ENCODE measurements around the gene FER. TPM values are rescaled to one million over a fixed set of nuclear protein-coding genes. Genes with fewer than 3 reads are reported as not detected.

Gene FER
- total RNA-seq, 2 experiments from 2014 or later: 9.4 to 10.0 TPM

DNA sequence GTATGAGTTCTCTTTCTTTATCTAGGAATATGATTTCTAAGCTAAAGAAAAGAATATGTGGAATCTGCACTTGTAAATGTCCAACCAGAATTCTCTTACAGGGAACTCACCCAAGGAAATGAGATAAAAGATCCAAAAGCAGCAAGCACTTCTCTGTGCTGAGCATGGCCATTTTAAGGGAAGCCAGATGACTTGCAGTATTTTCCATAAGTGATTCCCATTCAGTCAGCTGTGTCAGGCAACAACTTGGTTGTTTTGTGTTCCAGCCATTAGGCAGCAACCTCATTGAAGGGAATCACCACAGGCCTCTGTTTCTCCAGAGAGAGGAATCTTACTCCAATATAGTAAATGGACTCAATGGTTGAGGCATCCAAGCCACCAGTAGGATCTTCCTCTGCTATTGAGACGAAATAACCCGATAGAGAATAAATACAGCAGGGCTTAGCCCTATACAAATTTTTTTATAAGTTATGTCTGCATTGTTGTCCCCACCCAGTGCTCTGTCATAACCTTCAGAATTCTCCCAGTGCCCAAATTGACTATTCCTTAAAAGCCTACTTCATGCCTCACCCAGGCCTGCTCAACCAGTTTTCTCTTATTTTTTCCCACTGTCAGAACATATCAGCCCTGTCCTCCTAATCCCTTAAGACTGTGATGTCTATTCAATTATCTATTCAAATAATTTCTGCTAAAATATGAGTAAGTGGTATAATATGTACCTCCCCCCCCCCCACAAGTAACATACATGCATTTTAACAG lies 425.5 kb downstream of the FER start:
- Histone ChIP-seq H3K4me1 (ENCODE audit: insufficient read depth, low read length, poor library complexity, severe bottlenecking) (no peaks in the 10 kb centered on the region), H3K4me3 (ENCODE audit: low read depth, low read length, poor library complexity, severe bottlenecking) (no peak overlapping the region), H4K20me1 (ENCODE audit: insufficient read depth, low read length) (no peaks in the 10 kb centered on the region), H3K27ac (ENCODE audit: low read depth, low read length, poor library complexity, severe bottlenecking) (no peak overlapping the region), H2AFZ (ENCODE audit: low read length) (no peak overlapping the region), H3K9me3 (ENCODE audit: low read length) (no peaks in the 10 kb centered on the region), H3K36me3 (ENCODE audit: insufficient read depth, low read length) (no peaks in the 10 kb centered on the region), H3K9me2 (ENCODE audit: insufficient read depth, low read length) (no peaks in the 10 kb centered on the region), H3K79me2 (ENCODE audit: insufficient read depth, low read depth, low read length) (no peaks in the 10 kb centered on the region), H3K4me2 (ENCODE audit: low read length) (no peak overlapping the region)
- BruUV-seq (replicated peaks): no TSS peak
- CTCF ChIA-PET (ENCODE audit: unreplicated experiment): no interaction called here
- intact Hi-C loops (cut with micrococcal nuclease; ENCODE audit: unreplicated experiment): no loop called here
- no peak for DNase-seq (ENCODE audit: low spot score)
- no peak for TF ChIP-seq EZH2phosphoT487 (IDR thresholded peaks at IDR 0.05; ENCODE audit: borderline replicate concordance, low read depth, low read length)
- no peak for TF ChIP-seq CTCF (conservative IDR thresholded peaks at IDR 0.05; ENCODE audit: low read length)
- POLR2A ChIA-PET: interaction anchor here (0.7 kb wide), 1 partner anchor 12 kb away, joined by 3 read pairs; no protein-coding TSS in a partner anchor

GRCh38 chr5:109177227-109177626 lies 429.5 kb downstream of the FER start:
- H3K27ac ChIP-seq (ENCODE audit: low read depth, low read length, poor library complexity, severe bottlenecking): no peak overlapping the region
- no peaks in the 10 kb centered on the region for H3K9me2 ChIP-seq (ENCODE audit: insufficient read depth, low read length)
- no TSS peak for BruUV-seq (replicated peaks)
- H3K9me3 ChIP-seq (ENCODE audit: low read length): no peaks in the 10 kb centered on the region
- intact Hi-C loops (cut with micrococcal nuclease; ENCODE audit: unreplicated experiment): no loop called here
- no peak overlapping the region for H3K4me2 ChIP-seq (ENCODE audit: low read length)
- CTCF ChIA-PET (ENCODE audit: unreplicated experiment): no interaction called here
- H3K4me1 ChIP-seq (ENCODE audit: insufficient read depth, low read length, poor library complexity, severe bottlenecking): no peaks in the 10 kb centered on the region
- H3K4me3 ChIP-seq (ENCODE audit: low read depth, low read length, poor library complexity, severe bottlenecking): no peak overlapping the region
- H2AFZ ChIP-seq (ENCODE audit: low read length): no peak overlapping the region
- no peaks in the 10 kb centered on the region for H4K20me1 ChIP-seq (ENCODE audit: insufficient read depth, low read length)
- POLR2A ChIA-PET: no interaction called here
- DNase-seq (ENCODE audit: low spot score): no peak
- no peaks in the 10 kb centered on the region for H3K79me2 ChIP-seq (ENCODE audit: insufficient read depth, low read depth, low read length)
- TF ChIP-seq CTCF (conservative IDR thresholded peaks at IDR 0.05; ENCODE audit: low read length) (no peak), EZH2phosphoT487 (IDR thresholded peaks at IDR 0.05; ENCODE audit: borderline replicate concordance, low read depth, low read length) (no peak)
- no peaks in the 10 kb centered on the region for H3K36me3 ChIP-seq (ENCODE audit: insufficient read depth, low read length)

DNA sequence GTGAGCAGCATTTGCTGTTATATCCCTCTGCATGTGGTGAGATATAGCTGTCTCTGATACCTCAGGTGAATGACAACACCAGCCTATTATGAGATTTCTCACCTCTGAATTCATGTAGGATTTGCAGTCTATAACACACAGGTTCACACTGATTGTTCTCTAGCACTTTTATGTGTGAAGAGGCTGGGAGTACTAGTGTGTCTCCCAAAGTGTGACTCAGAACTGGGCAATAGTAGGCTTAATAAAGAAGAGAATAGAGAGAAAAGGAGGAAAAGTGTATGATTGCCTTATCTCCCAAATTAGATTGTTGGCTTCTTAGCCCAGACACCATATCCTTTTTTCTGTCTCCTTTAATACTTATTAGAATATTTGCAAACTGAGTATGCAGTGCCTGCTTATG lies 430.1 kb downstream of the FER start:
- ChIA-PET POLR2A (no interaction called here), CTCF (ENCODE audit: unreplicated experiment) (no interaction called here)
- H3K4me1 ChIP-seq (ENCODE audit: insufficient read depth, low read length, poor library complexity, severe bottlenecking): no peaks in the 10 kb centered on the region
- BruUV-seq (replicated peaks): no TSS peak
- H3K27ac ChIP-seq (ENCODE audit: low read depth, low read length, poor library complexity, severe bottlenecking): no peak overlapping the region
- H2AFZ ChIP-seq (ENCODE audit: low read length): no peak overlapping the region
- no peaks in the 10 kb centered on the region for H3K36me3 ChIP-seq (ENCODE audit: insufficient read depth, low read length)
- DNase-seq (ENCODE audit: low spot score): no peak
- TF ChIP-seq EZH2phosphoT487 (IDR thresholded peaks at IDR 0.05; ENCODE audit: borderline replicate concordance, low read depth, low read length): no peak
- TF ChIP-seq CTCF (conservative IDR thresholded peaks at IDR 0.05; ENCODE audit: low read length): no peak
- no peaks in the 10 kb centered on the region for H3K9me3 ChIP-seq (ENCODE audit: low read length)
- intact Hi-C loops (cut with micrococcal nuclease; ENCODE audit: unreplicated experiment): no loop called here
- no peaks in the 10 kb centered on the region for H3K79me2 ChIP-seq (ENCODE audit: insufficient read depth, low read depth, low read length)
- no peaks in the 10 kb centered on the region for H3K9me2 ChIP-seq (ENCODE audit: insufficient read depth, low read length)
- no peaks in the 10 kb centered on the region for H4K20me1 ChIP-seq (ENCODE audit: insufficient read depth, low read length)
- H3K4me3 ChIP-seq (ENCODE audit: low read depth, low read length, poor library complexity, severe bottlenecking): no peak overlapping the region
- no peak overlapping the region for H3K4me2 ChIP-seq (ENCODE audit: low read length)

All from OCI-LY7 (cell line).